Activated CD8-positive, alpha-beta memory T cell treated with anti-CD3 and anti-CD28 coated beads for 48 hours (primary cell): ENCODE data around the gene GTF2IRD1.
A peak's percentile ranks its signal among the peaks of the same experiment; 100 is the strongest.

Experiments
- DNase-seq, 3 experiments: peaks; one replicate each; pipeline ENCODE4 v3.0.0-alpha.2; 2020; ENCODE audit warnings: low read depth in 2 of 3, low spot score in 2 of 3

The GTF2IRD1 gene

GRCh38 chr7:74584160-74584954 is 130.7 kb downstream of the GTF2IRD1 start:
- DNase-seq: no peak

DNA sequence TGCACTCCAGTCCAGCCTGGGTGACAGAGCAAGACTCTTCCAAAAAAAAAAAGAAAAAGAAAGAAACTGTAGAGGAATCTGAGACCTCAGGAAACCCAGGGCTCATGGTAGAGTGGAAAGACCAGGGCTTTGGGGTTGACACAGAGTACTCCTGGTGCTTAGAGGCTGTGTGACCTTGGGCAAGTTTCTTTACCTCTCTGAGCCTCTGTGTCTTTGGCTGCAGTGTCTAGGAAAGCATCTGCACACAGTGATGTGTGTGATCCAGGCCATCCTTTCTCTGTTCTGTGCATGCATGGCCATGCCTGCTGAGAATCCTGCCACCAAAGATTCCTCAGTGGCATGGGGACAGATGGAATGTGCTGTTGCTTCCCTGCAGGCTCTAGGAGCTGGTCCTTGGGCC is 132.1 kb downstream of the GTF2IRD1 start:
- DNase-seq: no peak

- DNase-seq: no peak
These were observed 132.8 kb downstream of the GTF2IRD1 start for GRCh38 chr7:74586258-74587175.

DNA sequence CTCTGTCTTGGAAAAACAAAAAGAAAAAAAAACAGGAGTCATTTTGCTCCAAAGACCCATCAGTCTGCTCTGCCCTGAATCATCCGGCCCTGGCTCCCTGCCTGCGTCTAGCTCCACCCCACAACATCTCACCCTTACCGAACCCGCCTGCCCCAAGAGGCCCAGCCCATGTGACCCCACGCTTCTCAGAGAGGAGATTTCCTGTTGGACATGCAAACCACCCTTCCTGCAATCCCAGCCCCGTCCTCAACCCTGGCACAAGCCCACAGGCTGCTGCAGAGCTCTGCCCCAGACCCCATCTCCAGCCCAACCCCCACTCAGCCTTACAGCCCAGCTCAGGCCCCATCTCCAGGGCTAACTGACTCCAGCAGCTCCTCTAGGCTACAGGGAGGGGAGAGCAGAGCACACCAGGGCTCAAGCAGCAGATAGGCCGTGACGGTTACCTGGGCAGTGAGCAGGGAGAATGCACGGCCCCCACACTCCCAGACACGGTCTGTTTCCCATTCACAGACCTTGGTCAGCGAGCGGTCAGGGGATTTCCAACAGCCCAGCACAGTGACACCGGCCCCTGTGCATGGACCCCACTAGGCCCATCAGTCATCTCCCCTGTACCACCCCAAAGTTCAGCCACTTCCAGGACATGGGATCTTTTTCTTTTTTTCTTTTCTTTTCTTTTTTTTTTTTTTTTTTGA is 133.9 kb downstream of the GTF2IRD1 start:
- DNase-seq: no peak

DNA sequence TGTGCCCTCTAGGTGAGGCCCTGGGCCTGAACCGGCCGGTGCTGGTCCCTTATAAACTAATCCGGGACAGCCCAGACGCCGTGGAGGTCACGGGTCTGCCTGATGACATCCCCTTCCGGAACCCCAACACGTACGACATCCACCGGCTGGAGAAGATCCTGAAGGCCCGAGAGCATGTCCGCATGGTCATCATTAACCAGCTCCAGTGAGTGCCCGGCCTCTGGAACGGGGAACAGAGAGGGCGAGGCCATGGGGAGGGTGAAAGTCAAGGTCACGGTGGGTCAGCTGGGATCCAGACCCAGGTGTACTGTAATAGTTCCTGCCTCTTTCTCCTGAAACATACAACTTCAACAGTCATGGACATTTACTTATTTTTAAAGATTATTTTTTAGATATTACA is 137.1 kb downstream of the GTF2IRD1 start:
- no peak for DNase-seq

GRCh38 chr7:74598558-74598957 is 144.9 kb downstream of the GTF2IRD1 start:
- DNase-seq: no peak

GRCh38 chr7:74599244-74599643 is 145.5 kb downstream of the GTF2IRD1 start:
- DNase-seq: no peak

DNA sequence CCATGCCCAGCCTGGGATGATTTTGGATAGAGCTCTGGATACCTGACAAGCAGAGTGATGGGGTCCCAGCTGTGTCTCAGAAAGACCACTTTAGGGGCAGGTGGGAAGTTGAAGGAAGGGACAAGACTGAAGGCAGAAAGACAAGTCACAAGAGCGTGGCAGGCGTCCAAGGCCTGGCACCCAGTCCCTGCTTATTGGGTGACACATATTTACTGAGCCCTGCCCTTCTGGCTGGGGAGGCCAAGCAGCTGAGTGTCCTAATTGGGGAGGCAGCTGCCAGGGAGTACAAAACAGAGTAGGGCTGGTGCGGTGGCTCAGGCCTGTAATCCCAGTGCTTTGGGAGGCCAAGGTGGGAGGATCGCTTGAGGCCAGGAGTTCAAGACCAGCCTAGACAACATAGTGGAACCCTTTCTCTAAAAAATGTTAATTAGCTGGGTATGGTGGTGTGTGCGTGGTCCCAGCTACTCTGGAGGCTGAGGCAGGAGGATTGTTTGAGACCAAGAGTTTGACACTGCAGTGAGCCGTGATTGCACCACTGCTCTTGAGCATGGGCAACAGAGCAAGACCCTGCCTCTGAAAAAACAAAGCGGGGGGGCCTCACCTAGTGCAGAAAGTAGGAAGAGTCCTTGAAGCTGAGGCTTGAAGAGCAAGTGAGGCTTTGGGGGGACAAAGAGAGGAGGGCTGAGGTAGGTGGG is 150.8 kb downstream of the GTF2IRD1 start:
- DNase-seq: no peak

DNA sequence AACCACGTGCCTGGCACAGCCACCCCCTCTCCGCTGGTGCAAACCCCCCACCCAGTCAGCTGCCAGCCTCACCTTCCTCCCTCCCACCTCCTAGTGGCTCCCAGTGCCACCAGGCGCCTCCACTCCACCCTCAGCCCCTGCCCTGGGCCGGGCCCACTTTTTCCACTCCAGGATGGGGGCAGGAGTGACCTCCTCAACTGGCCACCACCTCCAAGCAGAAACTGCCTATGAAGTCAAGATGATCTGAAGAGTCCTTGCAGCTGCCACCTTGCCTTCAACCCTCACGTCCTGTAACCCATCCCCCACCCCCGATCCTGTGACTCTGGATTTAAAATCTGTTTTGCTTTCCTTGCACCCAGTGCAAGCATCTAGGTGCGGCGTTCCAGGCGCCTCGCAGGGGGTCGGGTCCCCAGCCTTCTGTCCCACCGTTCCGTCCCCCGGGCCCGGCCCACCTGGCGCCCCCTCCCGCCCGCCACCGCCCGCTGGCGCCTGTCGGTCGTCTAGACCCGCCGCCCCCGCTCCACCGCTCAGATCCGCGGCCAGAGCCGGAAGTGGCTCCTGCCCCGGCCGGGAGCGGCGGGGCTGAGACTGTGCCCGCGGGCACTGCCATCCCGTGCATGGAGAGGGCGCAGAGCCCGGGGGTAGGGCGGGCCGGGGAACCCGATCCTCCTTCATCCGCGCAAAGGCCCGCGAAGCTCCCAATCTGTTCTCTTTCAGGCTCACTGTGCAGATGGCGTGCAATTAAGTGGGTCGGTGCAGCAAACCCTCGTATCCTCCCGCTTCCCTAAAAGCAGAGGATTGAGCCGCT is 152.6 kb downstream of the GTF2IRD1 start:
- peak in 2 of 3 experiments; percentile 19 to 32 for DNase-seq

GRCh38 chr7:74606909-74607510 is 153.3 kb downstream of the GTF2IRD1 start:
- no peak for DNase-seq

GRCh38 chr7:74612015-74612829 is 158.5 kb downstream of the GTF2IRD1 start:
- no peak for DNase-seq

GRCh38 chr7:74615933-74616780 is 162.5 kb downstream of the GTF2IRD1 start:
- DNase-seq: no peak

DNA sequence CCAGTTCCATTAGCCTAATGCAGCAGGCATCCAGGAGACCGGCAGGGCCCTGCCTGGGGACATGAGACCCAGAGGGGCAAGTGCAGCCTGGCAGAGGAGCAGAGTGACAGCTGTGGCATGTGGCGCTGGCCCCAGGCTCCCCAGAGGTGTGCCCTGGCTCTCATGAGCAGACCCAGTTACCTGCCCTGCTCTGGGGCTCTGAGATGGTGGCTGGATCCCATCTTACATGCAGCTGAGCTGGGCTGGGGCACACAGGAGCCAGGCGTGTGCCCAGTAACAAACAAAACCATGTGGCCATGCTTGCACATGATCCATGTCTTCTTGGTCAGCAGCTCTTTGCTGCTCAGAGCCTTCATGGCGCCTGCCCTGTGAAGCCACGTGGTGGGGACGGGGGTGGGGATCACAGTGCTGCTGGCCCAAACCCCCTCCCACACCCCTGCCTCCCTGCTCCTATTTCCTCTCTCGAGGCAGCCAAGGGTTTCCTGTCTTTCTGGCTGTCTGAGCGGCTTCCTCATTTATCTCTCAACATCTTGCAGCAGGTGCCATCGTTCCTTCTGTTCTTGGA is 163.6 kb downstream of the GTF2IRD1 start:
- no peak for DNase-seq

- no peak for DNase-seq
These were observed 165.6 kb downstream of the GTF2IRD1 start for GRCh38 chr7:74619235-74619860.

- DNase-seq: no peak
These were observed 168.6 kb downstream of the GTF2IRD1 start for GRCh38 chr7:74622228-74622749.

GRCh38 chr7:74623135-74623534 is 169.4 kb downstream of the GTF2IRD1 start:
- no peak for DNase-seq

GRCh38 chr7:74625446-74625845 is 171.7 kb downstream of the GTF2IRD1 start:
- DNase-seq: no peak
